Fibroblast of mammary gland (primary cell): ENCODE results near the gene PTPN3.

Experiments used
- DNase-seq: peaks from one replicate; pipeline ENCODE4 v3.0.0-alpha.2; 2010; ENCODE audit warnings: low read depth
- H3K4me3 ChIP-seq: 2 replicates; pipeline ENCODE4 v1.5.1; 2011; ENCODE audit warnings: low read depth, mild to moderate bottlenecking, low read length, moderate library complexity; ENCODE audit not compliant: control insufficient read depth
- TF ChIP-seq, protein P1 (sequence below): conservative IDR thresholded peaks from 2 replicates; pipeline ENCODE4 v1.5.1; 2011; ENCODE audit warnings: low read depth, low read length, inconsistent platforms; ENCODE audit not compliant: control insufficient read depth, insufficient read depth

PTPN3 gene

DNA sequence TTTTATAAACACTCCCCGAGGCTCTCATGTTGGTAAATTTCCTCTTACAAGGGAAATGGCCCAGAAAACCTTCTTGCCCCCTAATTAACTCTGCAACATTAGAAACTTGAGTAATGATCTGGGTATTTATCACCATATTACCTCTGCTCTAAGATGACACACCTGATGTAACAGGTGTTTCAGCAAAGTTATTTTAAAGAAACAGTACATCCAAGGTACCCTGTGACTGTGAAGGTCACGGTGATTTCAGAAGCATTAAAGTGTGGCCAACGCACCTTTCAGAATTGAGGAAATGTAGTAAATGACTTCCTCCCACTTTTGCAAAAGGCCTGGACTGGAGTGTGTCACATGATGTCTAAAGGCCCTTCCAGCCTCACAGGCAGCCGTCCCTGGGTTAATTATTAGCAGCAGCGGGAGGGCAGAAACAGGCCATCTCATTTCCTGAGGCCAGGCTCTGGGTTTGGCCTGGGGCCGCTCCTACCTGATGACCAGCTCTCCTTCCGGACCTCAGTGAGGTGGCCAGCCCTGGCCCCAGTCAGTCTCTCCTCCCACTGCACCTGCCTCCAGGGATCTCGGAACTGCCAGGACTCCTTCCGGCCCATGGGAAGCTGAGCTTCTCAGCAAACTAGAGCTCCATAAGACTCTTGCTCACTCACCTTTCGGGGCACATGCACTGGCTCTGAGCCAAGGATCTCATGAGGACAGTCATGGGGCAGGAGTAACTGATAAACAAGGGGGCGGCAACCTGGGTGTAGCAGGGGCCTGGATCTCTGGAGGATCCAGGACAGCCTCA, 20.7 kb downstream of the PTPN3 start:
- TF ChIP-seq, protein P1, sequence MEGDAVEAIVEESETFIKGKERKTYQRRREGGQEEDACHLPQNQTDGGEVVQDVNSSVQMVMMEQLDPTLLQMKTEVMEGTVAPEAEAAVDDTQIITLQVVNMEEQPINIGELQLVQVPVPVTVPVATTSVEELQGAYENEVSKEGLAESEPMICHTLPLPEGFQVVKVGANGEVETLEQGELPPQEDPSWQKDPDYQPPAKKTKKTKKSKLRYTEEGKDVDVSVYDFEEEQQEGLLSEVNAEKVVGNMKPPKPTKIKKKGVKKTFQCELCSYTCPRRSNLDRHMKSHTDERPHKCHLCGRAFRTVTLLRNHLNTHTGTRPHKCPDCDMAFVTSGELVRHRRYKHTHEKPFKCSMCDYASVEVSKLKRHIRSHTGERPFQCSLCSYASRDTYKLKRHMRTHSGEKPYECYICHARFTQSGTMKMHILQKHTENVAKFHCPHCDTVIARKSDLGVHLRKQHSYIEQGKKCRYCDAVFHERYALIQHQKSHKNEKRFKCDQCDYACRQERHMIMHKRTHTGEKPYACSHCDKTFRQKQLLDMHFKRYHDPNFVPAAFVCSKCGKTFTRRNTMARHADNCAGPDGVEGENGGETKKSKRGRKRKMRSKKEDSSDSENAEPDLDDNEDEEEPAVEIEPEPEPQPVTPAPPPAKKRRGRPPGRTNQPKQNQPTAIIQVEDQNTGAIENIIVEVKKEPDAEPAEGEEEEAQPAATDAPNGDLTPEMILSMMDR, result no peak
- H3K4me3 ChIP-seq, result no peak overlapping the region
- no peak for DNase-seq

DNA sequence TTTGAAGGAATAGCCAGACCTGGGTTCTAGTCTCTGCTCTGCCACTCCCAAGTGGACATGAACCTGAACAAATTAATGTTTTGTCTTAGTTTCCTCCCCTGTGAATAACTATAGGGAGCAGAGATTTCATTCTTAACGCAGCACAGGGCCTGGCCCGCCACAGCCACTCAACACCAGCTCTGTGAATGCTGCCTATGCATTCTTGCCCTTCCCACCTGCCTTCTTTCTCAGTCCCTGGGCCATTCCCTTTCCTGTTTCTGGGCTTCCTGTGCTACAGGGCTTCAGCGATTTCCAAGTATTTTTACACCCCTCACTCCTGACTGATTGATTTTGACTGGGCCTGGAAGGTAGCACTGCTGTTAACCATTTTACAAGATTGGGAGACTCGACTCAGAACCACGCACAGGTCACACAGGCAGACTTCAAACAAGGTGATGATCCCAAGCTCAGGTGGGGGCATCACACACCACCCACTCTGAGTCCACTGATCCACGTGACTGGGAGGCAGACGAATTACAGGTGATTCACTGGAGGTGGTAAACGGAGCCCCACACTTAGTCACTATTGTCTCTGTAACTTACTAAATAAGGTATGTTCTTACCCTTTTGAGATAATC, 21.4 kb downstream of the PTPN3 start:
- TF ChIP-seq, protein P1, result no peak
- H3K4me3 ChIP-seq, result no peak overlapping the region
- DNase-seq, result no peak

DNA sequence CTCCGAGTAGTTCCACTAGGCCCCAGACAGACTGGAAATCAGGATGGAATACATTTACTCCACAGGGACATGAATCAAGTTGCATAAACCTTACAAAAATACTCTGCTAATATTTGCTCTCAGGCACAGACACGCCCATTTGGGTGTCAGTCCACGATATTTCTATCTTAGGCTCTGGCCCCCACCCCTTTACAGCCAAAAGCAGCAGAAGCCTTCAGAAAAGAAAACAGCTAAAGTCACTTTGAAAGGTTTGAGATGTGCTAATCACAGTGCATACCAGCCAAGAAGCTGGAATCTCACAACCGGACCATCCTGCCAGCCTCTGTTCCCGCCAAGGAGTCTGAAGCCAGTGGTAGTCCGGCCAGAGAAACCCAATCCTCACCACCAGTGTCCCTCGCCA, 22.6 kb downstream of the PTPN3 start:
- TF ChIP-seq, protein P1, result no peak
- no peak overlapping the region for H3K4me3 ChIP-seq
- DNase-seq, result no peak

DNA sequence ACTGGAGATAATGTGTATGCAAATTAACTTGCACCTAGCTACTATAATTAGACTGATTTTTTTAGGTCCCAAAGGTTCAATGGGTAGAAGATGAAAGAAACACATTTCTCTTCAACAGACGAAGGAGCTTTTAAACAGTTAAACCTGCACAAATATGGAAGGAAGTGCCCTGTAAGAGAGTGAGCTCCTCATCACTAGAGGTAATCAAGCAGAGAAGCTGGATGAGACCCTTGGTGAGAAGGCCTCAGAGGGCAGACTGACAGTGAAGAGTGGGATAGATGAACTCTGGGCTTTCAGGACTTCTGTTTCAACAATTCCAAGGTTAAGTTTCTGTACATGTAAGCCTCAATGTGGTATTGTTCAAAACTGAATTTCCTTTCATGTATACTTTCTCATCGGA, 23.2 kb downstream of the PTPN3 start:
- TF ChIP-seq, protein P1, result no peak
- DNase-seq, result no peak
- H3K4me3 ChIP-seq, result no peak overlapping the region

DNA sequence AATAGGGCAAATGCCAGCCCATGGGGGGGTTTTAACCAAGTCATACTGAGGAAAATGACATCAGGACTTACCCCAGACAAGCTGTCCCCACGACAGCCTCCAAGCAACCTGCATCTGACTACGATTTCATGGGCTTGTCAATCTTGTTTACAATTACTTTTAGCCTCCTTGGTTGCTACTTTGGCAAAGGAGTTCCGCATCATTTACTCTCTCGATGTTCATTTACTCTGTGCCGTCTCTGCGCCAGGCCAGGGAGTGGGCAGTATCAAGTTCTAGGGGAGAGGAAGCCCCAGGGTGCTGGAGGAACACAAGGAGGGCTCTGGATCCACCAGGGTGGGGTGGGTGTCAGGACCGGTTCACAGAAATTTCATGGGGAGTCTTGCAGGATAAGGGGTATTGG, 23.9 kb downstream of the PTPN3 start:
- H3K4me3 ChIP-seq, result no peak overlapping the region
- no peak for DNase-seq
- TF ChIP-seq, protein P1, result no peak

DNA sequence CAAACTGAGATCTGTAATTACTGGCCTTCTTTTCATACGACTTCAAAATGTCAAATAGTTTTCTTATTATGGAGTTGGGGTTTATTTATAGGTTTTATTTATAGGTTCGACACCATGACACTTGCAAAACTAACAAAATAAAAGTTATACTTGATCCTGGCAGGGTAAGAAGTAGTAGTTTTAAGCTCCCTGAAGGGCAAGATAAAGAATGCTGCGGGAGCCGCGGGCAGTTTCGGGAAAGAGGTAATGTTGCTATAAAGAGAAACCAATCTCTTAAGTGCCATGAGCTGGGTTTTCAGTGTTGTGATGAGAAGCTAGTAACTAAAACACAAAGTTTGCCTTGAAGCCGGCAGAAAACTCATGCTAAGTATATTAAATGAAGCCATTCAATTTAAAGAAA, 24.8 kb downstream of the PTPN3 start:
- no peak for DNase-seq
- no peak overlapping the region for H3K4me3 ChIP-seq
- TF ChIP-seq, protein P1, result no peak
